Measurements from ENCODE around the gene AHCYL2.
"Not testable (repeated sequence)": the region's sequence is repeated elsewhere in the genome, so short reads cannot be mapped to it uniquely, and the experiment has no call there.

AHCYL2 gene

DNA sequence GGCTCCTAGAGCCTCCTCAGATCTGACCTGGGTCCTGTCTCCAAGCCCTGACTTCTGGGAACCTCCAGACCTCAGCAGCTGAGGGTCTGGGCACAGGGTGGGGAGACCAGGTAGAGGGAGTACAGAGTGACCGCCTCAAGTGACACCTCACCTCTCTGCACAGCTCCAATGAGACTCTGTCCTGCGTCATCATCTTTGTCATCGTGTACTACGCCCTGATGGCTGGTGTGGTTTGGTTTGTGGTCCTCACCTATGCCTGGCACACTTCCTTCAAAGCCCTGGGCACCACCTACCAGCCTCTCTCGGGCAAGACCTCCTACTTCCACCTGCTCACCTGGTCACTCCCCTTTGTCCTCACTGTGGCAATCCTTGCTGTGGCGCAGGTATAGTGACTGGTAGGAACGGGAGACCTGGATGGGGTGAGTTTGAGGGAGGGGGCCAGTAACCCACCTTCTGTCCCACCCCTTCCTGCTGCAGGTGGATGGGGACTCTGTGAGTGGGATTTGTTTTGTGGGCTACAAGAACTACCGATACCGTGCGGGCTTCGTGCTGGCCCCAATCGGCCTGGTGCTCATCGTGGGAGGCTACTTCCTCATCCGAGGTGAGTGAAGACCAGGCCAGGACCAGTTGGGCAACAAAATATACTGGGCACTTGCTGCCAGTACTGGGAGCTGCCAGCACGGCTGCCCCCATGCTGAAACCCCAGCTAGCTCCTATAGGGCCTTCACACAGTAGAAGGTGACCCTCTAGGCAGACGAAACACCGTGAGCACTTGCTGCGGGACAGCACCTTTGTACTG lies 18.6 kb upstream of the AHCYL2 start:
- H3K4me3 ChIP-seq: no peak overlapping the region
- no peaks in the 10 kb centered on the region for H3K9me3 ChIP-seq
- peaks cover 11% of the 10 kb centered on the region for H3K4me1 ChIP-seq
- H3K27ac ChIP-seq: no peak overlapping the region
- TF ChIP-seq Cebpa-rat (IDR thresholded peaks at IDR 0.05): no peak
- no peaks in the 10 kb centered on the region for H4K20me1 ChIP-seq
- H3K27me3 ChIP-seq: no peaks in the 10 kb centered on the region
- no peak overlapping the region for H3K4me2 ChIP-seq
- H3K36me3 ChIP-seq: peaks cover 87% of the 10 kb centered on the region
- no peak overlapping the region for H3K9ac ChIP-seq

- Histone ChIP-seq H4K20me1 (no peaks in the 10 kb centered on the region), H3K4me3 (no peak overlapping the region), H3K4me1 (peaks cover 31% of the 10 kb centered on the region), H3K27ac (no peak overlapping the region), H3K9ac (no peak overlapping the region), H3K27me3 (no peaks in the 10 kb centered on the region), H3K9me3 (no peaks in the 10 kb centered on the region), H3K36me3 (peaks cover 86% of the 10 kb centered on the region), H3K4me2 (no peak overlapping the region; the same call in 1 of the 2 replicates)
- no peak for TF ChIP-seq Cebpa-rat (IDR thresholded peaks at IDR 0.05)
These were observed 16.2 kb upstream of the AHCYL2 start for GRCh38 chr7:129208667-129209066.

- Histone ChIP-seq H3K4me1 (peaks cover 31% of the 10 kb centered on the region), H3K4me3 (no peak overlapping the region), H3K27ac (no peak overlapping the region), H3K4me2 (no peak overlapping the region), H3K27me3 (no peaks in the 10 kb centered on the region), H4K20me1 (no peaks in the 10 kb centered on the region), H3K9ac (no peak overlapping the region), H3K9me3 (no peaks in the 10 kb centered on the region), H3K36me3 (peaks cover 82% of the 10 kb centered on the region)
- TF ChIP-seq Cebpa-rat (IDR thresholded peaks at IDR 0.05): no peak
These were observed 15.5 kb upstream of the AHCYL2 start for GRCh38 chr7:129209067-129209926.

GRCh38 chr7:129210256-129210988 lies 14.4 kb upstream of the AHCYL2 start:
- no peak for TF ChIP-seq Cebpa-rat (IDR thresholded peaks at IDR 0.05)
- no peak overlapping the region for H3K27ac ChIP-seq
- no peak overlapping the region for H3K4me2 ChIP-seq
- peaks cover 74% of the 10 kb centered on the region for H3K36me3 ChIP-seq
- H3K4me3 ChIP-seq: no peak overlapping the region
- H3K9ac ChIP-seq: no peak overlapping the region
- H3K4me1 ChIP-seq: peaks cover 31% of the 10 kb centered on the region
- H3K9me3 ChIP-seq: peaks cover 3% of the 10 kb centered on the region; the same call in 1 of the 2 replicates
- H4K20me1 ChIP-seq: no peaks in the 10 kb centered on the region
- H3K27me3 ChIP-seq: no peaks in the 10 kb centered on the region

DNA sequence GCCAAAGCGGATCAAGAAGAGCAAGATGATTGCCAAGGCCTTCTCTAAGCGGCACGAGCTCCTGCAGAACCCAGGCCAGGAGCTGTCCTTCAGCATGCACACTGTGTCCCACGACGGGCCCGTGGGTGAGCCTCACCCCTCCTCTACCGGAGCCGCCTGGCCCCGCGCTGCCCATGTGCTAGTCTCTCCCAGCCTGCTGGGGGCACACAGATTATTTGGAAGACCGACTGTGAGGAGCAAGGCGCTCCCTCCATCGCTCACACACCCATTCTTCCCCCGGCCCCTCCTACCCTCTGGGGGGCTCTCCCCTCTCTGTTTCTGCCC lies 13.9 kb upstream of the AHCYL2 start:
- Histone ChIP-seq H4K20me1 (no peaks in the 10 kb centered on the region), H3K9me3 (peaks cover 9% of the 10 kb centered on the region), H3K36me3 (peaks cover 72% of the 10 kb centered on the region), H3K4me2 (peak overlapping the region; percentile 68; the same call in 1 of the 2 replicates), H3K4me1 (peaks cover 31% of the 10 kb centered on the region), H3K9ac (no peak overlapping the region), H3K4me3 (no peak overlapping the region), H3K27me3 (no peaks in the 10 kb centered on the region), H3K27ac (peak overlapping the region; percentile 57; the same call in 1 of the 2 replicates)
- no peak for TF ChIP-seq Cebpa-rat (IDR thresholded peaks at IDR 0.05)

GRCh38 chr7:129212126-129212525 lies 12.7 kb upstream of the AHCYL2 start:
- H3K27ac ChIP-seq: peak overlapping the region; percentile 57
- peak overlapping the region; percentile 68 for H3K4me2 ChIP-seq
- no peaks in the 10 kb centered on the region for H3K27me3 ChIP-seq
- TF ChIP-seq Cebpa-rat (IDR thresholded peaks at IDR 0.05): no peak
- H3K4me1 ChIP-seq: peaks cover 31% of the 10 kb centered on the region
- H3K4me3 ChIP-seq: no peak overlapping the region
- peaks cover 15% of the 10 kb centered on the region for H3K9me3 ChIP-seq
- H4K20me1 ChIP-seq: no peaks in the 10 kb centered on the region
- peaks cover 68% of the 10 kb centered on the region for H3K36me3 ChIP-seq
- H3K9ac ChIP-seq: peak overlapping the region; percentile 44; the same call in 1 of the 2 replicates

- no peaks in the 10 kb centered on the region for H4K20me1 ChIP-seq
- peak overlapping the region; percentile 68 for H3K4me2 ChIP-seq
- no peak overlapping the region for H3K4me3 ChIP-seq
- peaks cover 15% of the 10 kb centered on the region for H3K9me3 ChIP-seq
- no peaks in the 10 kb centered on the region for H3K27me3 ChIP-seq
- H3K27ac ChIP-seq: peak overlapping the region; percentile 41
- H3K9ac ChIP-seq: peak overlapping the region; percentile 19; the same call in 1 of the 2 replicates
- peaks cover 63% of the 10 kb centered on the region for H3K36me3 ChIP-seq
- peaks cover 31% of the 10 kb centered on the region for H3K4me1 ChIP-seq
- no peak for TF ChIP-seq Cebpa-rat (IDR thresholded peaks at IDR 0.05)
These were observed 12.2 kb upstream of the AHCYL2 start for GRCh38 chr7:129212596-129212995.

DNA sequence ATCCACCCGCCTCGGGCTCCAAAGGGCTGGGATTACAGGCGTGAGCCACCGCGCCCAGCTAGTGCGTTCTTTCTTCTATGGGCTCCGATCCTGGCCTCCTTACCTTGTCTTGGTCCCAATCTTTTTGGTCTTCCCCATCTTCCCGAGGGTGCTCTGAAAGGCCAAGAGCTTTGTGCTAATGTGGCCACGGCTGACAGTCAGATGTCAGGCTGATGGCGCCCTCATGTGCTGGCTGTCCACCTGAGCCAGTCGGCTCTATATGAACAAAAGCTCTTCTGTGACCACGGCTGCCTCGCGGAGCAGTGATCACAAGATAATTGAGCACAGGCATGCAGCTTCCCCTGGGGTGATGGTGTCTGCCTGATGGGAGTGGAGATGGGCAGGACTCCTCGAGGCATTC lies 11.0 kb upstream of the AHCYL2 start:
- H3K4me1 ChIP-seq: peaks cover 23% of the 10 kb centered on the region
- no peaks in the 10 kb centered on the region for H3K27me3 ChIP-seq
- peaks cover 53% of the 10 kb centered on the region for H3K36me3 ChIP-seq
- H4K20me1 ChIP-seq: no peaks in the 10 kb centered on the region
- H3K9ac ChIP-seq: no peak overlapping the region
- no peak overlapping the region for H3K27ac ChIP-seq
- no peak overlapping the region for H3K4me3 ChIP-seq
- TF ChIP-seq Cebpa-rat (IDR thresholded peaks at IDR 0.05): no peak
- no peak overlapping the region for H3K4me2 ChIP-seq
- H3K9me3 ChIP-seq: peaks cover 15% of the 10 kb centered on the region

DNA sequence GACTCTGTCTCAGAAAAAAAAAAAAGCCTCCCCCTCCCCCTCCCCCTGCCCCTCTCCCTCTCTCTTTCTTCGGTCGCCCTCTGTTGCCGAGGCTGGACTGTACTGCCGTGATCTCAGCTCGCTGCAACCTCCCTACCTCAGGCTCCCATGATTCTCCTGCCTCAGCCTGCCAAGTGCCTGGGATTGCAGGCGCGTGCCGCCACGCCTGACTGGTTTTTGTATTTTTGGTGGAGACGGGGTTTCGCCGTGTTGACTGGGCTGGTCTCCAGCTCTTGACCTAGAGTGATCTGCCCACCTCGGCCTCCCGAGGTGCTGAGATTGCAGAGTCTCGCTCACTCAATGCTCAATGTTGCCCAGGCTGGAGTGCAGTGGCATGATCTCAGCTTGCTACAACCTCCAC lies 9.1 kb upstream of the AHCYL2 start:
- H4K20me1 ChIP-seq, H3K9ac ChIP-seq, H3K27me3 ChIP-seq, H3K4me2 ChIP-seq, H3K27ac ChIP-seq, H3K4me3 ChIP-seq: not testable (repeated sequence)
- peaks cover 32% of the 10 kb centered on the region for H3K4me1 ChIP-seq
- peaks cover 15% of the 10 kb centered on the region for H3K9me3 ChIP-seq
- peaks cover 34% of the 10 kb centered on the region for H3K36me3 ChIP-seq

- not testable (repeated sequence) for H3K4me2 ChIP-seq, H3K27ac ChIP-seq, H3K27me3 ChIP-seq, H4K20me1 ChIP-seq, H3K4me3 ChIP-seq, H3K9ac ChIP-seq
- Histone ChIP-seq H3K36me3 (peaks cover 29% of the 10 kb centered on the region), H3K9me3 (peaks cover 15% of the 10 kb centered on the region), H3K4me1 (peaks cover 34% of the 10 kb centered on the region)
These were observed 8.6 kb upstream of the AHCYL2 start for GRCh38 chr7:129216101-129216715.

DNA sequence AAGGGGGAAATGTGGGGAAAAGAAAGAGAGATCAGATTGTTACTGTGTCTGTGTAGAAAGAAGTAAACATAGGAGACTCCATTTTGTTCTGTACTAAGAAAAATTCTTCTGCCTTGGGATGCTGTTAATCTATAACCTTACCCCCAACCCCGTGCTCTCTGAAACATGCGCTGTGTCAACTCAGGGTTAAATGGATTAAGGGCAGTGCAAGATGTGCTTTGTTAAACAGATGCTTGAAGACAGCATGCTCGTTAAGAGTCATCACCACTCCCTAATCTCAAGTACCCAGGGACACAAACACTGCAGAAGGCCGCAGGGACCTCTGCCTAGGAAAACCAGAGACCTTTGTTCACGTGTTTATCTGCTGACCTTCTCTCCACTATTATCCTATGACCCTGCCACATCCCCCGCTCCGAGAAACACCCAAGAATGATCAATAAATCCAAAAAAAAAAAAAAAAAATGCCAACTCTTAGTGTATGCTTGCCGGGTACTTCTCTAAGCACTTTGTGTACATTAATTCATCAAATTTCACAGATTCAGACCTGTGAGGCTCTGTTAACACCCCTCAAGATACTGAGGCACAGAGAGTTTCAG lies 7.9 kb upstream of the AHCYL2 start:
- H3K27me3 ChIP-seq, H3K9ac ChIP-seq, H4K20me1 ChIP-seq, H3K4me3 ChIP-seq, H3K4me2 ChIP-seq, H3K27ac ChIP-seq: not testable (repeated sequence)
- Histone ChIP-seq H3K4me1 (peaks cover 34% of the 10 kb centered on the region), H3K36me3 (peaks cover 23% of the 10 kb centered on the region), H3K9me3 (peaks cover 15% of the 10 kb centered on the region)

Measured in BLaER1 (cell line).